HAP-1 (cell line): Measurements from ENCODE around the gene SLC22A31.
"Not testable (repeated sequence)": the region's sequence is repeated elsewhere in the genome, so short reads cannot be mapped to it uniquely, and the experiment has no call there.

Source experiments
- DNase-seq, 2 experiments: peaks; one replicate each; pipeline ENCODE4 v3.0.0-alpha.2; 2016 to 2020; ENCODE audit warnings: low spot score in 2 of 2
- H3K27me3 ChIP-seq: fragments of 250-450 bp; sonication (Bioruptor Pico); 2 replicates; pipeline ENCODE4 v1.5.1; 2020; ENCODE audit warnings: low read depth, mild to moderate bottlenecking, moderate library complexity
- H3K36me3 ChIP-seq: fragments of 250-450 bp; sonication (Bioruptor Pico); replicated peaks from 2 replicates; pipeline ENCODE4 v1.5.1; 2020; ENCODE audit warnings: mild to moderate bottlenecking
- H3K4me1 ChIP-seq: fragments of 250-450 bp; sonication (Bioruptor Pico); 2 replicates; pipeline ENCODE4 v1.5.1; 2020; ENCODE audit warnings: mild to moderate bottlenecking
- H3K4me3 ChIP-seq: fragments of 250-450 bp; sonication (Bioruptor Pico); 2 replicates; pipeline ENCODE4 v1.5.1; 2020; ENCODE audit warnings: mild to moderate bottlenecking, moderate library complexity
- H3K9me3 ChIP-seq: fragments of 250-450 bp; sonication (Bioruptor Pico); 2 replicates; pipeline ENCODE4 v1.5.1; 2020; ENCODE audit warnings: mild to moderate bottlenecking, moderate library complexity
- in situ Hi-C: fragments of 300-500 bp; cut with MboI; formaldehyde crosslinking; loops from 3 replicates; pipeline ENCODE4 v1.14.3; 2020; ENCODE audit warnings: low sequenced_read_pairs, inconsistent platforms, mixed read lengths

SLC22A31 gene

DNA sequence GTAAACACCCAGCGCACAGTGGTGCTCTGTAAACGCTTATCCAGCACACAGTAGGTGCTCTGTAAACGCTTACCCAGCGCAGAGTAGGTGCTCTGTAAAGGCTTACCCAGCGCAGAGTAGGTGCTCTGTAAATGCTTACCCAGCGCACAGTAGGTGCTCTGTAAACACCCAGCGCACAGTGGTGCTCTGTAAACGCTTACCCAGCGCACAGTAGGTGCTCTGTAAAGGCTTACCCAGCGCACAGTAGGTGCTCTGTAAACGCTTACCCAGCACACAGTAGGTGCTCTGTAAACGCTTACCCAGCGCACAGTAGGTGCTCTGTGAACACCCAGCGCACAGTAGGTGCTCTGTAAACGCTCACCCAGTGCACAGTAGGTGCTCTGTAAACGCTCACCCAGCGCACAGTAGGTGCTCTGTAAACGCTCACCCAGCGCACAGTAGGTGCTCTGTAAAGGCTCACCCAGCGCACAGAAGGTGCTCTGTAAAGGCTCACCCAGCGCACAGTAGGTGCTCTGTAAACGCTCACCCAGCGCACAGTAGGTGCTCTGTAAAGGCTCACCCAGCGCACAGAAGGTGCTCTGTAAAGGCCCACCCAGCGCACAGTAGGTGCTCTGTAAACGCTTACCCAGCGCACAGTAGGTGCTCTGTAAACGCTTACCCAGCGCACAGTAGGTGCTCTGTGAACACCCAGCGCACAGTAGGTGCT lies 14.3 kb downstream of the SLC22A31 start:
- H3K4me3 ChIP-seq, H3K27me3 ChIP-seq, in situ Hi-C loops, H3K9me3 ChIP-seq, H3K4me1 ChIP-seq, H3K36me3 ChIP-seq, DNase-seq: not testable (repeated sequence)

- no peaks in the 10 kb centered on the region for H3K36me3 ChIP-seq
- H3K27me3 ChIP-seq: no peaks in the 10 kb centered on the region
- in situ Hi-C loops: no loop called here
- H3K4me1 ChIP-seq: no peaks in the 10 kb centered on the region
- no peak overlapping the region for H3K4me3 ChIP-seq
- DNase-seq: no peak
- H3K9me3 ChIP-seq: no peaks in the 10 kb centered on the region
Measured at GRCh38 chr16:89184933-89185794, 15.2 kb downstream of the SLC22A31 start.

DNA sequence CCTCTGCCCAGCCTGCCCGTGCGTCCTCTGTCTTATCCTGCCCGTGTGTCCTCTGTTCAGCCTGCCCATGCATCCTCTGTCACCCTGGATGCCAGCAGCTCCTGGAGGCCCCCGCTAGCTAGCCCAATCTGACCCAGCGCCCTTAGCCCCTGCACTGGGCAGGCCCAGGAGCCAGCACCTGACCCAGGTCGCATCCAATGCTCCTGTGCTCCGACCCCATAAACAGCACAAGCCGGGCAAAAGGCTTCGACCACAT lies 15.7 kb downstream of the SLC22A31 start:
- Histone ChIP-seq H3K36me3 (no peaks in the 10 kb centered on the region), H3K4me3 (no peak overlapping the region), H3K9me3 (no peaks in the 10 kb centered on the region), H3K4me1 (no peaks in the 10 kb centered on the region), H3K27me3 (no peaks in the 10 kb centered on the region)
- DNase-seq: no peak
- in situ Hi-C loops: no loop called here

- H3K9me3 ChIP-seq: no peaks in the 10 kb centered on the region
- no peaks in the 10 kb centered on the region for H3K4me1 ChIP-seq
- in situ Hi-C loops: no loop called here
- H3K4me3 ChIP-seq: no peak overlapping the region
- no peaks in the 10 kb centered on the region for H3K27me3 ChIP-seq
- no peaks in the 10 kb centered on the region for H3K36me3 ChIP-seq
- DNase-seq: no peak
Measured at GRCh38 chr16:89183975-89184676, 16.2 kb downstream of the SLC22A31 start.

DNA sequence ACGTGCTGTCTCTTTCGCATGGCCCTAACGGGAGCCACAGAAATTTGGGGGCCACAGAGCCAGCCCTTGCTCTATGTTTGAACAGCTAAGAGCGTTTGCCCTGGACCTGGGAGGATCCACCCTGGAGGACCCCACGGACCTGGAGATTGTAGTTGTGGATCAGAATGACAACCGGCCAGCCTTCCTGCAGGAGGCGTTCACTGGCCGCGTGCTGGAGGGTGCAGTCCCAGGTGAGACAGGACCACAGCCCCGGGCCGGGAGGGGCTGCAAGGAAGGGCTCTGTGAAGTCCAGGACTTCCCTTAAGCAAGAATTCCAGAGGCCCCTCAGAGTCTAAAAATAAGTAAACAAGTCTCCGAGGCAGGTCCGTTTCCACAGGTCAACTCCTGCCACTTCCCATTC lies 16.9 kb downstream of the SLC22A31 start:
- Histone ChIP-seq H3K36me3 (no peaks in the 10 kb centered on the region), H3K9me3 (no peaks in the 10 kb centered on the region), H3K4me1 (no peaks in the 10 kb centered on the region), H3K4me3 (no peak overlapping the region), H3K27me3 (no peaks in the 10 kb centered on the region)
- DNase-seq: no peak
- in situ Hi-C loops: no loop called here

DNA sequence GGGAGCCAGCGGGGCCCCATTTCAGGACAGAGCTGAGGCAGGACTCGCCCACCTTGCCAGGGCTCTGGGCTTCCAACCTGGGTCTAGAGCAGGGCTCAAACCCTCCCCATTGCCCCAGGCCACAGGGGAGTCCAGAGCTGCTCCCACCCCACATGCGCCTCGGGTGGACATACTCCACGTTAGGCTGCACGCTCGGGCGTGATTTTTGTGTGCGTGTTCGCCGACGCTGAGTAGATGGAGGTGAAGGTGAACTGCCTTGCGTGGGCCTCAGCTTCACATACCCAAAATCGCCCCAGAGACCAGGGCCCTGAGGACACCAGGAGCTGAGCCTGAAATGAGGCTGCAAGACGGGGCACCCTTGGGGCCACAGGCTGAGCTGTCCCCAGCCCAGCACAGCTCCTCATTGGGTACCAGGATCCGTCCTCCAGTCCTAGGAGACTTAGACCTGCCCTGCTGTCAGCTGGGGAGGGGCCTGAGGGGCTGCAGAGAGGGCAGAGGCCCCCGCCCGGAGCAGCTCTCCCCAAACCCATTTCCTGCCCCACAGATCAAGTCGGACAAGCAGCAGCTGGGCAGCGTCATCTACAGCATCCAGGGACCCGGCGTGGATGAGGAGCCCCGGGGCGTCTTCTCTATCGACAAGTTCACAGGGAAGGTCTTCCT lies 20.6 kb downstream of the SLC22A31 start:
- no peak for DNase-seq
- Histone ChIP-seq H3K36me3 (no peaks in the 10 kb centered on the region), H3K4me1 (no peaks in the 10 kb centered on the region), H3K9me3 (no peaks in the 10 kb centered on the region), H3K27me3 (no peaks in the 10 kb centered on the region), H3K4me3 (no peak overlapping the region)
- in situ Hi-C loops: no loop called here

GRCh38 chr16:89179148-89179484 lies 21.2 kb downstream of the SLC22A31 start:
- Histone ChIP-seq H3K27me3 (no peaks in the 10 kb centered on the region), H3K4me3 (no peak overlapping the region), H3K36me3 (no peaks in the 10 kb centered on the region), H3K4me1 (no peaks in the 10 kb centered on the region), H3K9me3 (no peaks in the 10 kb centered on the region)
- no peak for DNase-seq
- in situ Hi-C loops: no loop called here

DNA sequence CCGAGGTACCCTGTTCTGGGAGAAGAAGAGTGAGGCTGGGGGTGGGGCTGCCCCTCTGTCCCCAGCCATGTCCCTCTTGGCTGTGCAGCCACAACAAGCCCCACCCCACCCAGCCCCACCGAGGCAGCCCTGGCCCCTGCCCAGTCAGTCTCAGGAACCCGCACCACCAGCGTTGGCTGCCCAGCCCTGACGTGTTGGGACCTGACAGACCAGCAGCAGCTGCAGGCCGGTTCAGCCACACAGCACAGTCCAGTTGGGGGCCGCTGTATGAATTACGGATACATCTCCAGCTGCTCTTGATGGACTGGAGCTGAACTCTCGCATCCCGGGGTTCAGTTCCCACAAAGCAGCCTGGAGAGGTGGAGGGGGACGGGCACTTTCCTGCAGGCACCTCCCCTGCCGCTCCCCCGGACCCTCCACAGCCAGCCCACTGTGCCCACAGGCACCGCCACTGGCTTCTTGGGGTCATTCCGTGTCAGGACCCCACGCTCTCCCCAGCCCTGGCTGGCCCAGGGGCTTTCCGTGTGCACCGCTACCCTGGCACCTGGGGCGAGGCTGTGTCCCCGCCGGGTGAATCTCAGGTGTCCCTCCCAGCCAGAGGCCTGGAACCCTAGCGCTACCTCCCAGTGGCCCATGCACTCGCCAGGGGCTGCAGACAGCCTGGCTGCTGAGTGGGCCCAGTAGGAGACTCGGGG lies 21.7 kb downstream of the SLC22A31 start:
- Histone ChIP-seq H3K4me3 (no peak overlapping the region), H3K4me1 (no peaks in the 10 kb centered on the region)
- in situ Hi-C loops: no loop called here

DNA sequence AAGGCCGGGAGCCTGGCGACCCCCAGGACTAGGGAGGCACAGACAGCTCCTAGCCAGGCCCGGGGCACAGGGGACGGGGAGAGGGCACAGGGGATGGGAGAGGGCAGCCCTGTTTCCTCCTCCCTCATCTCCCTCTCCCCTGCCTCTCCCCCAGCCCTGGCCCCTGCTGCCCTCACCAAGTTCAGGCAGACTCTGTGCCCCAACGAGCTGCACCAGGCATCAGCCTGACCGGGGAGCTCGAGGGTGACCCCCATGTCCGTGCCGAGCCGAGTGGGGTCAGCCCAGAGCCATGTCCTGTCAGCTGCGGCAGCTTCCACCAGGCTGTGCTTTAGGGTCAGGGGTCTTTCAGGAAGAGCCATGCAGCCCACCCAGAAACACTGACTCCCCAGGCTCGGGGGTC lies 22.8 kb downstream of the SLC22A31 start:
- H3K36me3 ChIP-seq: no peaks in the 10 kb centered on the region
- H3K4me1 ChIP-seq: no peaks in the 10 kb centered on the region
- H3K27me3 ChIP-seq: peaks cover 3% of the 10 kb centered on the region; the same call in 1 of the 2 replicates
- H3K4me3 ChIP-seq: no peak overlapping the region
- in situ Hi-C loops: no loop called here
- no peak for DNase-seq
- no peaks in the 10 kb centered on the region for H3K9me3 ChIP-seq

More for the DNA sequence above, 21.7 kb downstream of the SLC22A31 start:
- DNase-seq: no peak
- Histone ChIP-seq H3K9me3 (no peaks in the 10 kb centered on the region), H3K27me3 (no peaks in the 10 kb centered on the region), H3K36me3 (no peaks in the 10 kb centered on the region)

GRCh38 chr16:89176717-89177116 lies 23.6 kb downstream of the SLC22A31 start:
- no peak for DNase-seq
- H3K4me1 ChIP-seq: no peaks in the 10 kb centered on the region; the same call in 1 of the 2 replicates
- no peaks in the 10 kb centered on the region for H3K9me3 ChIP-seq
- in situ Hi-C loops: no loop called here
- no peaks in the 10 kb centered on the region for H3K36me3 ChIP-seq
- no peak overlapping the region for H3K4me3 ChIP-seq
- peaks cover 3% of the 10 kb centered on the region; the same call in 1 of the 2 replicates for H3K27me3 ChIP-seq

DNA sequence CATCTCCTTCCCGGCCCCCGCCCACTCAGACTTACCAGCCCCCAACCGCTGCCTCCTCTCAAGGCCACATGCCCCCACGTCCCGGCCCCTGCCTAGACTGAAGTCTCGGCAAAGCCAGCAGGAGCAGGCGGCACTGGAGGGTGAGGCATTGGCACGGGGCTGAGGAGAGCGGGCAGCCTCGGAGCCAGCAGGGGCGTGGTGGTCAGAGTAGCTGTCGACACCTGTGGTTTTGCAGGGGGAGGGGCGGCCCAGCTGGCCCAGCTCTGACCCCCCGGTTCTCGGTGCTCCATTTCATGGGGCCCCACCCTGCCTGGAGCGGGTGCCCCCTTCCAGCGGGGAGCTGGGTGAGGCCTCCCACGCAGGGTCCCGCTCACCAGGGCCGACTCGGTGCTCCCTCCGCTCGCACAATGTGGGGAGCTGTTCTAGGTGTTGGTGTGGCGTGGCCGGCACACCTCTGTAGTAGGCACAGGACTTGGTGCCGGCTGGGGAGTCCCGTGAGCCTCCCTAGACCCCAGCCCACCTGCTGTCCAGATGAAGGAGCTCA lies 24.1 kb downstream of the SLC22A31 start:
- in situ Hi-C loops: no loop called here
- Histone ChIP-seq H3K27me3 (peaks cover 3% of the 10 kb centered on the region; the same call in 1 of the 2 replicates), H3K36me3 (no peaks in the 10 kb centered on the region), H3K4me3 (no peak overlapping the region), H3K4me1 (no peaks in the 10 kb centered on the region; the same call in 1 of the 2 replicates), H3K9me3 (no peaks in the 10 kb centered on the region)
- no peak for DNase-seq

DNA sequence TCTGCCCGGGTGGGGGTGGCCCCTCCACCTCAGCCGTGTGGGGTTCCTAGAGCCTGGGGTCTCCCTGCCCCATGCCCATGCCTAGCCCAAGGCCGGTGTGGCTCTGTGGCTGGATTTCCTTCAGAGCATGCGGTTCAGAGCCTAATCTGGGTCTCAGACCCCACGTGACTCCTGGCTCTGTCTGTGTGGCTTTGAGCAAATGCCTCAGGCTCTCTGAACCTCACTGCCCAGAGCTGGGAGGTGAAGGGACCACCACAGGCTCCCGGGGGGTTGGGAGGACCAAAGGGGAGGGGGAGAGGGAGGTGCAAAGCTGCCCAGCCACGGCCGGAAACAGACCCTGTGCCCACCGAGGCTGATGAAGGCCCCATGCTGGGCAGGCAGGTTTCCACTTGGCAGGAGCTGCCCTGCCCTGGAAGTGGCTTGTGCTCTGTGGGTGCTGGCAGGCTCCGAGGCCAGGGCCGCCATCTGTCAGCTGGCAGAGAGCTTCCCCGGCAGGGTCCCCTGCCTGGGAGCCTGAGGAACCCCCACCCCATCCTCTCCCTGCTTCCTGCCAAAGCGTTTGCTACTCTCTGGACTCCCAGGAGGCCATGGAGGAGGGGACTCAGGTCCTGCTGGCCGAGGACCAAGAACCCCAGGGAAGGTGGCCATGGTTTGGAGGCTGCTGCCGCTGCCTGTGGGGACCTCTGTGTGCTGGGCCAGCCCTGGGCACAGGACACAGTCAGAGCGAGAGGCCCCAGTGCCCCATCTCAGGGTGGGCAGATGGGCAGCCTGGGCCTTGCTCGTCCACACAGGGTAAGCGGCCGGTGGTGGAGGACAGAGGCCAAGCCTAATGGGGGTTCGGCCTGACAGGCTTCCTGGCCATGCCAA lies 24.8 kb downstream of the SLC22A31 start:
- Histone ChIP-seq H3K36me3 (no peaks in the 10 kb centered on the region), H3K4me3 (no peak overlapping the region), H3K27me3 (peaks cover 3% of the 10 kb centered on the region; the same call in 1 of the 2 replicates), H3K4me1 (peaks cover 3% of the 10 kb centered on the region), H3K9me3 (no peaks in the 10 kb centered on the region)
- no peak for DNase-seq
- in situ Hi-C loops: no loop called here
